ENCODE measurements around the gene SLC35B1.

DNA sequence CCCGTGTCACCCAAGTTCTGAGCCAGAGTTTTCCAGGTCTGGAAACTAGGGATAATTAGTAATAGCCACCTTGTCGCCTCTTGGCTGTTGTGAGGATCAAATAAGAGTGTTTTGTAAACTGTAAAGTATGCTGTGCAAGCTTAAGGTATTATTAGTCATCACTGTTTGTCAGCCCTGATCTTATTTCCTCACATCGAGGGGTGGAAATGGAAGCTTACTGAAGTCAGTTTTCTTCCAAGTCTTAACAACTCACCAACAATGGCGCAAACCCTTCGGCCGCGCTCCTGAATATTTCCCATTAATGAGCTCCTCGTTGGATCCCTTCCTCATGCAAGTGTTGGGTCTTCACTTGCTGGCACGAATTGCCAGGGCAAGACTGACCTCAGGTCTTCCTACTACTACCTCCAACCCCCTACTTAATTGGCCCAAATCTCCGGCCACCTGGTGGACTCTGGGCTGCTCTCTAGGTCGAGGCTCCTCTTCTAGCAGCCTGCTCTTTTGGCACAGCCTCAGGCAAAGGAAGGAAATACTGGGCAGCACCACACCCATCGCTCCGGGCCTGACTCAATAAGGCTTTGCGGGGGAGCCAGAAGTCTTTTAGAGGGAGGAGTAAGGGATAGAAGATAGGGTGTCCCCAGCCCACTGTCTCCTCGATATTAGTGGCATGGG is 885 bp upstream of the SLC35B1 start:
- TF ChIP-seq GATA2 (IDR thresholded peaks at IDR 0.05; ENCODE audit: low read depth, low read length) (no peak), GATA3 (IDR thresholded peaks at IDR 0.05; ENCODE audit: low read depth, low read length) (no peak)

Data from SH-SY5Y (cell line).